GM19438 (cell line): ENCODE data around the gene CDC42BPB.

Experiments
- ATAC-seq: cut with Tn5 transposase; IDR thresholded peaks from one replicate; pipeline ENCODE4 v1.9.1; 2021; ENCODE audit warnings: low read depth; ENCODE audit not compliant: unreplicated experiment

CDC42BPB gene

GRCh38 chr14:102971836-102972606 is 85.3 kb downstream of the CDC42BPB start:
- ATAC-seq, result no peak

GRCh38 chr14:102971314-102971713 is 86.0 kb downstream of the CDC42BPB start:
- no peak for ATAC-seq

GRCh38 chr14:102970496-102970895 is 86.9 kb downstream of the CDC42BPB start:
- no peak for ATAC-seq

- ATAC-seq, result no peak
Observed at GRCh38 chr14:102969901-102970300, 87.4 kb downstream of the CDC42BPB start.

- ATAC-seq, result no peak
Observed at GRCh38 chr14:102969060-102969791, 88.1 kb downstream of the CDC42BPB start.

- no peak for ATAC-seq
Observed at GRCh38 chr14:102968306-102968705, 89.0 kb downstream of the CDC42BPB start.

- ATAC-seq, result no peak
Observed at GRCh38 chr14:102967506-102967795, 89.9 kb downstream of the CDC42BPB start.

- no peak for ATAC-seq
Observed at GRCh38 chr14:102966681-102967505, 90.5 kb downstream of the CDC42BPB start.

- ATAC-seq, result no peak
Observed at GRCh38 chr14:102965971-102966655, 91.2 kb downstream of the CDC42BPB start.

- no peak for ATAC-seq
Observed at GRCh38 chr14:102965282-102965681, 92.1 kb downstream of the CDC42BPB start.

- no peak for ATAC-seq
Observed at GRCh38 chr14:102964152-102964730, 93.1 kb downstream of the CDC42BPB start.

- ATAC-seq, result no peak
Observed at GRCh38 chr14:102962111-102962627, 95.2 kb downstream of the CDC42BPB start.

GRCh38 chr14:102958461-102958860 is 98.9 kb downstream of the CDC42BPB start:
- ATAC-seq, result no peak

- ATAC-seq, result no peak
Observed at GRCh38 chr14:102957222-102957621, 100.1 kb downstream of the CDC42BPB start.

- no peak for ATAC-seq
Observed at GRCh38 chr14:102955636-102956408, 101.5 kb downstream of the CDC42BPB start.

GRCh38 chr14:102954081-102954789 is 103.1 kb downstream of the CDC42BPB start:
- no peak for ATAC-seq

- no peak for ATAC-seq
Observed at GRCh38 chr14:102953100-102953499, 104.2 kb downstream of the CDC42BPB start.

GRCh38 chr14:102952276-102952675 is 105.1 kb downstream of the CDC42BPB start:
- ATAC-seq, result no peak

GRCh38 chr14:102951799-102952198 is 105.5 kb downstream of the CDC42BPB start:
- no peak for ATAC-seq
